Esophagus muscularis mucosa (tissue), 4 donors: Measurements from ENCODE around the gene GRIK4. TPM values are rescaled to one million over a fixed set of nuclear protein-coding genes. Genes with fewer than 3 reads are reported as not detected.

Experiments used
- DNase-seq: peaks from one replicate; pipeline ENCODE4 v3.0.0-alpha.2; 2017; ENCODE audit errors: extremely low spot score
- H3K27ac ChIP-seq, 4 donors: fragments of 200-600 bp; sonication (generic); replicated peaks in 1 of 4; 1 replicate in 3 of 4; 2 replicates in 1 of 4; pipeline ENCODE4 v1.5.1; 2016 to 2019; ENCODE audit warnings: mild to moderate bottlenecking in 1 of 4
- H3K27me3 ChIP-seq, 4 donors: fragments of 200-600 bp; sonication (generic); one replicate each; pipeline versions ENCODE4 v1.5.1 to v1.6.0; 2016 to 2019
- H3K36me3 ChIP-seq, 4 donors: fragments of 200-600 bp; sonication (generic); one replicate each; pipeline ENCODE4 v1.5.1; 2016 to 2019
- H3K4me1 ChIP-seq, 4 donors: fragments of 200-600 bp; sonication (generic); one replicate each; pipeline ENCODE4 v1.5.1; 2016 to 2019
- H3K4me3 ChIP-seq, 4 donors: fragments of 200-600 bp; sonication (generic); 1 replicate in 2 of 4; 2 replicates in 2 of 4; pipeline ENCODE4 v1.5.1; 2016 to 2019; ENCODE audit warnings: mild to moderate bottlenecking in 4 of 4, moderate library complexity in 1 of 4
- H3K9me3 ChIP-seq, 4 donors: fragments of 200-600 bp; sonication (generic); 1 replicate in 3 of 4; 2 replicates in 1 of 4; pipeline ENCODE4 v1.5.1; 2016 to 2019
- CTCF ChIP-seq, 3 experiments: fragments of 200-600 bp in 2 of 3; fragments of 450-650 bp in 1 of 3; sonication (generic) in 2 of 3; IDR thresholded peaks; one replicate each; pipeline ENCODE4 v1.5.1; 2017 to 2019; ENCODE audit warnings: antibody characterized with exemption in 3 of 3, mild to moderate bottlenecking in 2 of 3, moderate library complexity in 1 of 3
- EP300 ChIP-seq: sonication (generic); formaldehyde crosslinking; IDR thresholded peaks from one replicate; pipeline ENCODE4 v1.6.1; 2017; ENCODE audit warnings: antibody characterized with exemption
- POLR2A ChIP-seq: fragments of 450-650 bp; IDR thresholded peaks from one replicate; pipeline ENCODE4 v1.6.1; 2017; ENCODE audit warnings: antibody characterized with exemption, moderate library complexity, mild to moderate bottlenecking, low read depth
- POLR2AphosphoS5 ChIP-seq, 2 donors: sonication (generic); formaldehyde crosslinking; IDR thresholded peaks; one replicate each; pipeline ENCODE4 v1.6.1; 2017; ENCODE audit warnings: antibody characterized with exemption in 2 of 2
- WGBS: methylation state at CpG from one replicate; pipeline ENCODE4 v1.1.5; 2018; 5-methylcytosine and 5-hydroxymethylcytosine counted together
- intact Hi-C: fragments of 100-400 bp; cut with DNase I; formaldehyde crosslinking; loops from one replicate; pipeline ENCODE4 v1.15.1; 2023
- total RNA-seq, 4 donors: library from RNA; depleted of rRNA; stranded (reverse); fragments of >200 nt; gene quantifications; one replicate each; pipeline versions ENCODE4 v1.1.0 to v1.2.1, GENCODE V29; 2016

GRIK4 gene
- total RNA-seq, 4 donors from 2014 or later: 0.13 to 0.83 (median 0.43) TPM

GRCh38 chr11:120899720-120900119 lies 388.2 kb downstream of the GRIK4 start:
- Histone ChIP-seq H3K4me1 (no peaks in the 10 kb centered on the region), H3K4me3 (no peak overlapping the region), H3K9me3 (no peaks in the 10 kb centered on the region), H3K36me3 (no peaks in the 10 kb centered on the region), H3K27ac (no peak overlapping the region), H3K27me3 (peaks cover 0 to 60% (median 0%) of the 10 kb centered on the region in 4 donors)
- TF ChIP-seq EP300 (no peak), POLR2AphosphoS5 (IDR thresholded peaks at IDR 0.05) (no peak), CTCF (IDR thresholded peaks at IDR 0.05) (no peak), POLR2A (no peak)
- no peak for DNase-seq
- 93% methylated on average over 3 of the region's 3 CpGs for WGBS
- intact Hi-C loops: no loop called here

- intact Hi-C loops: no loop called here
- H3K36me3 ChIP-seq: no peaks in the 10 kb centered on the region
- DNase-seq: no peak
- 48% methylated on average over 9 of the region's 9 CpGs for WGBS
- no peak overlapping the region for H3K4me3 ChIP-seq
- H3K27me3 ChIP-seq: peaks cover 0 to 64% (median 0%) of the 10 kb centered on the region in 4 donors
- no peaks in the 10 kb centered on the region for H3K4me1 ChIP-seq
- TF ChIP-seq POLR2AphosphoS5 (IDR thresholded peaks at IDR 0.05): no peak
- TF ChIP-seq EP300: no peak
- TF ChIP-seq CTCF (IDR thresholded peaks at IDR 0.05): no peak
- TF ChIP-seq POLR2A: no peak
- no peaks in the 10 kb centered on the region for H3K9me3 ChIP-seq
- no peak overlapping the region for H3K27ac ChIP-seq
These were observed 389.1 kb downstream of the GRIK4 start for GRCh38 chr11:120900643-120901042.

- Histone ChIP-seq H3K4me3 (no peak overlapping the region), H3K9me3 (no peaks in the 10 kb centered on the region), H3K27ac (no peak overlapping the region), H3K27me3 (peaks cover 0 to 44% (median 0%) of the 10 kb centered on the region in 4 donors), H3K4me1 (no peaks in the 10 kb centered on the region), H3K36me3 (no peaks in the 10 kb centered on the region)
- DNase-seq: no peak
- intact Hi-C loops: no loop called here
- 46% methylated on average over 9 of the region's 9 CpGs for WGBS
- TF ChIP-seq POLR2A (no peak), EP300 (no peak), CTCF (IDR thresholded peaks at IDR 0.05) (no peak), POLR2AphosphoS5 (IDR thresholded peaks at IDR 0.05) (no peak)
These were observed 392.1 kb downstream of the GRIK4 start for GRCh38 chr11:120903686-120904085.

GRCh38 chr11:120904116-120904515 lies 392.6 kb downstream of the GRIK4 start:
- Histone ChIP-seq H3K27ac (no peak overlapping the region), H3K36me3 (no peaks in the 10 kb centered on the region), H3K4me3 (no peak overlapping the region), H3K9me3 (no peaks in the 10 kb centered on the region), H3K27me3 (peaks cover 0 to 40% (median 0%) of the 10 kb centered on the region in 4 donors), H3K4me1 (no peaks in the 10 kb centered on the region)
- intact Hi-C loops: no loop called here
- no peak for DNase-seq
- 72% methylated on average over 4 of the region's 4 CpGs for WGBS
- TF ChIP-seq POLR2A: no peak
- TF ChIP-seq EP300: no peak
- no peak for TF ChIP-seq POLR2AphosphoS5 (IDR thresholded peaks at IDR 0.05)
- no peak for TF ChIP-seq CTCF (IDR thresholded peaks at IDR 0.05)

GRCh38 chr11:120906766-120907165 lies 395.2 kb downstream of the GRIK4 start:
- no peak for TF ChIP-seq EP300
- TF ChIP-seq POLR2AphosphoS5 (IDR thresholded peaks at IDR 0.05): no peak
- no peak for TF ChIP-seq CTCF (IDR thresholded peaks at IDR 0.05)
- TF ChIP-seq POLR2A: no peak
- Histone ChIP-seq H3K9me3 (no peaks in the 10 kb centered on the region), H3K27me3 (peaks cover 0 to 20% (median 0%) of the 10 kb centered on the region in 4 donors), H3K4me1 (no peaks in the 10 kb centered on the region), H3K27ac (no peak overlapping the region), H3K4me3 (no peak overlapping the region), H3K36me3 (no peaks in the 10 kb centered on the region)
- 79% methylated on average over 10 of the region's 10 CpGs for WGBS
- intact Hi-C loops: no loop called here
- no peak for DNase-seq
